Upper lobe of left lung (tissue), 6 donors: ENCODE results near the gene SYMPK. TPM values are rescaled to one million over a fixed set of nuclear protein-coding genes. Genes with fewer than 3 reads are reported as not detected.

Experiments
- ATAC-seq, 2 donors: fragments of 200-7000 bp; cut with Tn5 transposase; one replicate each; pipeline ENCODE4 v1.9.1; 2022; ENCODE audit warnings: mild to moderate bottlenecking in 2 of 2, moderate library complexity in 2 of 2; ENCODE audit not compliant: low FRiP score in 2 of 2
- DNase-seq, 2 donors: peaks; one replicate each; pipeline ENCODE4 v3.0.0-alpha.2; 2019 to 2020
- H3K27ac ChIP-seq, 4 donors: fragments of 200-600 bp; sonication (generic); one replicate each; pipeline ENCODE4 v1.5.1; 2016 to 2019
- H3K27me3 ChIP-seq, 4 donors: fragments of 200-600 bp; sonication (generic); one replicate each; pipeline ENCODE4 v1.5.1; 2017 to 2019
- H3K36me3 ChIP-seq, 4 donors: fragments of 200-600 bp; sonication (generic); one replicate each; pipeline ENCODE4 v1.5.1; 2016 to 2019
- H3K4me1 ChIP-seq, 4 donors: fragments of 200-600 bp; sonication (generic); one replicate each; pipeline ENCODE4 v1.5.1; 2018 to 2019
- H3K4me3 ChIP-seq, 4 donors: fragments of 200-600 bp; sonication (generic); one replicate each; pipeline ENCODE4 v1.5.1; 2017 to 2019; ENCODE audit warnings: mild to moderate bottlenecking in 2 of 4, moderate library complexity in 1 of 4
- H3K9me3 ChIP-seq, 4 donors: fragments of 200-600 bp; sonication (generic); one replicate each; pipeline ENCODE4 v1.5.1; 2018 to 2019
- EP300 ChIP-seq, 4 donors: sonication (generic); formaldehyde crosslinking; IDR thresholded peaks; one replicate each; pipeline ENCODE4 v1.5.1; 2017; ENCODE audit warnings: antibody characterized with exemption in 4 of 4, control low read depth in 2 of 4
- POLR2A ChIP-seq, 4 donors: fragments of 450-650 bp; IDR thresholded peaks; one replicate each; pipeline ENCODE4 v1.5.1; 2016 to 2017; ENCODE audit warnings: antibody characterized with exemption in 4 of 4, mild to moderate bottlenecking in 2 of 4
- POLR2AphosphoS5 ChIP-seq, 2 donors: sonication (generic); formaldehyde crosslinking; IDR thresholded peaks; one replicate each; pipeline ENCODE4 v1.5.1; 2017; ENCODE audit warnings: antibody characterized with exemption in 2 of 2
- WGBS, 2 donors: methylation state at CpG; one replicate each; pipeline ENCODE4 v1.1.5; 2017 to 2018; 5-methylcytosine and 5-hydroxymethylcytosine counted together
- total RNA-seq, 6 donors: library from RNA; depleted of rRNA in 4 of 6; stranded (reverse); fragments of >200 nt in 4 of 6; gene quantifications; one replicate each; pipeline versions ENCODE4 v1.1.0 to v1.2.1, GENCODE V29; 2016 to 2021
- TF ChIP-seq, protein P1 (sequence below), 6 experiments: fragments of 450-650 bp in 4 of 6; fragments of 200-600 bp in 2 of 6; sonication (generic) in 2 of 6; IDR thresholded peaks; one replicate each; pipeline ENCODE4 v1.5.1; 2016 to 2019; ENCODE audit warnings: antibody characterized with exemption in 6 of 6
- donor health status: DM: no; HTN: no; CAD: no; lungs with moderate emphysema.
- donor health status: DM: no; HTN: yes; CAD: no; lungs with severe emphysema.

Gene SYMPK
- 100 to 1,000 TPM in 2 of 6 donors, 10 to 100 TPM in 4; 35.0 to 345 (median 76.0) TPM for total RNA-seq

GRCh38 chr19:45862564-45863334 is at the start of gene SYMPK:
SYMPK (minus strand) TSS chr19:45863147; CDS start chr19:45854495, 8,652 bp downstream.
- Histone ChIP-seq H3K27ac (peak within 1 kb of the TSS; percentile 89 to 94 (median 90)), H3K9me3 (no peaks in the 10 kb centered on the region), H3K36me3 (peaks cover 0 to 19% (median 8%) of the 10 kb centered on the region in 4 donors), H3K4me1 (peaks cover 17 to 33% (median 27%) of the 10 kb centered on the region in 4 donors), H3K4me3 (peak within 1 kb of the TSS; percentile 78 to 89 (median 82)), H3K27me3 (peaks cover 0 to 11% (median 5%) of the 10 kb centered on the region in 4 donors)
- TF ChIP-seq POLR2AphosphoS5 (IDR thresholded peaks at IDR 0.05) (peak; percentile 92 to 94), EP300 (IDR thresholded peaks at IDR 0.05) (no peak), POLR2A (IDR thresholded peaks at IDR 0.05) (peak in 2 of 4 donors; percentile 28 to 83)
- ATAC-seq (peak; percentile 98 to 100), DNase-seq (peak; percentile 99)
- WGBS, 2 donors = 0% methylated on average over 62 to 65 of the region's 65 CpGs

GRCh38 chr19:45911291-45911690 is 48.3 kb upstream of the SYMPK start:
- no peak overlapping the region for H3K4me3 ChIP-seq
- no peak overlapping the region for H3K27ac ChIP-seq
- no peak for TF ChIP-seq EP300 (IDR thresholded peaks at IDR 0.05)
- no peak for TF ChIP-seq POLR2A (IDR thresholded peaks at IDR 0.05)
- TF ChIP-seq POLR2AphosphoS5 (IDR thresholded peaks at IDR 0.05) = no peak
- TF ChIP-seq, protein P1, sequence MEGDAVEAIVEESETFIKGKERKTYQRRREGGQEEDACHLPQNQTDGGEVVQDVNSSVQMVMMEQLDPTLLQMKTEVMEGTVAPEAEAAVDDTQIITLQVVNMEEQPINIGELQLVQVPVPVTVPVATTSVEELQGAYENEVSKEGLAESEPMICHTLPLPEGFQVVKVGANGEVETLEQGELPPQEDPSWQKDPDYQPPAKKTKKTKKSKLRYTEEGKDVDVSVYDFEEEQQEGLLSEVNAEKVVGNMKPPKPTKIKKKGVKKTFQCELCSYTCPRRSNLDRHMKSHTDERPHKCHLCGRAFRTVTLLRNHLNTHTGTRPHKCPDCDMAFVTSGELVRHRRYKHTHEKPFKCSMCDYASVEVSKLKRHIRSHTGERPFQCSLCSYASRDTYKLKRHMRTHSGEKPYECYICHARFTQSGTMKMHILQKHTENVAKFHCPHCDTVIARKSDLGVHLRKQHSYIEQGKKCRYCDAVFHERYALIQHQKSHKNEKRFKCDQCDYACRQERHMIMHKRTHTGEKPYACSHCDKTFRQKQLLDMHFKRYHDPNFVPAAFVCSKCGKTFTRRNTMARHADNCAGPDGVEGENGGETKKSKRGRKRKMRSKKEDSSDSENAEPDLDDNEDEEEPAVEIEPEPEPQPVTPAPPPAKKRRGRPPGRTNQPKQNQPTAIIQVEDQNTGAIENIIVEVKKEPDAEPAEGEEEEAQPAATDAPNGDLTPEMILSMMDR (IDR thresholded peaks at IDR 0.05) = no peak
- no peak for DNase-seq
- 66 to 80% methylated on average over 8 of the region's 8 CpGs for WGBS, 2 donors
- no peaks in the 10 kb centered on the region for H3K4me1 ChIP-seq
- no peaks in the 10 kb centered on the region for H3K9me3 ChIP-seq
- no peak for ATAC-seq
- no peaks in the 10 kb centered on the region for H3K27me3 ChIP-seq
- H3K36me3 ChIP-seq = no peaks in the 10 kb centered on the region

DNA sequence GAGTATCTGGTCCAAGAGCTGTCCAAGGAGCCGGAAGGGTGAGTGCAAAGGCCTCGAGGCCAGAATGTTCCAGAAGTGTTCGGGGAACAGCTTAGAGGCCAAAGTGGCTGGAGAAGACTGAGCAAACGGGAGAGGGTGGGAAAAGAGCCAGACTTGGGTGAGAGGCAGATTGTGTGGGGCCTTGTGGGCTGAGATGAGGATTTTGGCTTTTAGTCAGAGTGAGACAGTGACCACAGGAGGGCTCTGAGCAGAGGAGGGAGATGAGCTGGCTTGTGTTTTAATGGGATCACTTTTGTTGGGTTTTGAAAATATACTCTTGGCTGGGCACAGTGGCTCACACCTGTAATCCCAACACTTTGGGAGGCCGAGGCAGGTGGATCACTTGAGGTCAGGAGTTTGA is 46.0 kb upstream of the SYMPK start:
- Histone ChIP-seq H3K27ac (no peak overlapping the region), H3K36me3 (no peaks in the 10 kb centered on the region), H3K9me3 (no peaks in the 10 kb centered on the region), H3K4me1 (no peaks in the 10 kb centered on the region), H3K27me3 (no peaks in the 10 kb centered on the region), H3K4me3 (no peak overlapping the region)
- TF ChIP-seq EP300 (IDR thresholded peaks at IDR 0.05) (no peak), POLR2A (IDR thresholded peaks at IDR 0.05) (no peak)
- TF ChIP-seq, protein P1 (IDR thresholded peaks at IDR 0.05) = no peak
- no peak for ATAC-seq
- no peak for DNase-seq
- 73 to 74% methylated on average over 5 of the region's 5 CpGs for WGBS, 2 donors

DNA sequence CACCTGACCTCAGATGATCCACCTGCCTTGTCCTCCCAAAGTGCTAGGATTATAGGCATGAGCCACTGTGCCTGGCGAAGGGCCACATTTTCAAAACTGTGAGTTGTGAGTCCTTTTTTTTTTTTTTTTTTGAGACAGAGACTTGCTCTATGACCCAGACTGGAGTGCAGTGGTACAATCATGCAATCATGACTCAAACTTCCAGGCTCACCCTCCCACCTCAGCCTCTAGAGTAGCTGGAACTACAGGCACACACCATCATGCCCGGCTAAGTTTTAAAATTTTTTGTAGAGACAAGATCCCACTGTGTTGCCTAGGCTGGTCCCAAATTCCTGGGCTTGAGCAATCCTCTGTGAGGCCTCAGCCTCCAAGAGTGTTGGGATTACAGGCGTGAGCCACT is 43.3 kb upstream of the SYMPK start:
- ATAC-seq = no peak
- Histone ChIP-seq H3K9me3 (no peaks in the 10 kb centered on the region), H3K4me1 (peaks cover 8 to 18% (median 13%) of the 10 kb centered on the region in 4 donors), H3K4me3 (no peak overlapping the region), H3K36me3 (no peaks in the 10 kb centered on the region), H3K27ac (no peak overlapping the region), H3K27me3 (no peaks in the 10 kb centered on the region)
- no peak for DNase-seq
- WGBS, 2 donors = 90 to 91% methylated on average over 3 of the region's 3 CpGs
- TF ChIP-seq, protein P1 (IDR thresholded peaks at IDR 0.05) = no peak
- TF ChIP-seq POLR2A (IDR thresholded peaks at IDR 0.05) (no peak), EP300 (IDR thresholded peaks at IDR 0.05) (no peak), POLR2AphosphoS5 (IDR thresholded peaks at IDR 0.05) (no peak)

- DNase-seq (no peak), ATAC-seq (no peak)
- H3K36me3 ChIP-seq = no peaks in the 10 kb centered on the region
- no peaks in the 10 kb centered on the region for H3K9me3 ChIP-seq
- no peak overlapping the region for H3K4me3 ChIP-seq
- H3K27ac ChIP-seq = no peak overlapping the region
- peaks cover 12 to 30% (median 18%) of the 10 kb centered on the region in 4 donors for H3K4me1 ChIP-seq
- TF ChIP-seq EP300 (IDR thresholded peaks at IDR 0.05) (no peak), POLR2A (IDR thresholded peaks at IDR 0.05) (no peak), POLR2AphosphoS5 (IDR thresholded peaks at IDR 0.05) (no peak)
- TF ChIP-seq, protein P1 (IDR thresholded peaks at IDR 0.05) = no peak
- 77 to 81% methylated on average over 10 of the region's 10 CpGs for WGBS, 2 donors
- H3K27me3 ChIP-seq = no peaks in the 10 kb centered on the region
These were observed 42.1 kb upstream of the SYMPK start for GRCh38 chr19:45905011-45905410.
